GM18519 (cell line): Measurements from ENCODE around the gene SUGCT.
A peak's percentile ranks its signal among the peaks of the same experiment; 100 is the strongest.

Source experiments
- ATAC-seq: cut with Tn5 transposase; IDR thresholded peaks from one replicate; pipeline ENCODE4 v1.9.1; 2021; ENCODE audit warnings: mild to moderate bottlenecking, moderate library complexity; ENCODE audit not compliant: unreplicated experiment, low FRiP score

Gene SUGCT

DNA sequence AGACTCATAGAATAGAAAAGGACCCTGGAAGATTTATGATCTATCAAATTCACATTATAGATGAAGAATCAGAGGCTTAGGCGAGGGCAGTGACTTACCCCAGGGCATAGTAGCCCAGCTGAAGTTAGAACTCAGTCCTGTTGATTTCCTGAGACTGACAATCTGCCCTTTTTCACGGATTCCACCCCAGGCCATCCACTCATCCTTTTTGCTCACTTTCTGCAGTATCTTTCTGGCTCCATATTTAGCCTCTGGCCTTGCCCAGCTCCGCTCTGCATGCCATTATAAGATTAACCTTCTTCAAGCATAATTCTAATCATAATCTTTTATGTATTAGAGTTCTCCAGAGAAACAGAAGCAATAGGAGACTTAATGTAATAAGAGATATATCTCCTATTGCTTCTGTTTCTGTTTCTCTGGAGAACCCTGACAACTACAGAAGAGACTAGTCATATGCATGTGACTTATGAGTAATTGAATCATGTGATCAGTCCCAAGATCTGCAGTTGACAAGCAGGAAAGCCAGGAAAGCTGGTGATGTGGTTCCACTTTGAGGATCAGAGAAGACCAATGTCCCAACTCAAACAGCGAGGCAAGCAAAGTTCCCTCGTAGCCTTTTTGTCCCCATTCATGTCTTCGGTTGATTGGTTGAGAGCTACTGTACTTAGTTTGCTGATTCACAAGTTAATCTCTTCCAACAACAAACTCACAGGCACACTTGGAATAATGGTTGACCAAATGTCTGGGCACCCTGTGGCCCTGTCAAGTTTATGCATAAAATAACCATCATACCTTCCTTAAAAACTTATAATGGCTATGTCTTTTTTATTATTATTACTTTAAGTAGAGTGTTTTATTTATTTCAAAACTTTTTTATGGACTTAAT is 412.1 kb downstream of the SUGCT start:
- ATAC-seq, result no peak

DNA sequence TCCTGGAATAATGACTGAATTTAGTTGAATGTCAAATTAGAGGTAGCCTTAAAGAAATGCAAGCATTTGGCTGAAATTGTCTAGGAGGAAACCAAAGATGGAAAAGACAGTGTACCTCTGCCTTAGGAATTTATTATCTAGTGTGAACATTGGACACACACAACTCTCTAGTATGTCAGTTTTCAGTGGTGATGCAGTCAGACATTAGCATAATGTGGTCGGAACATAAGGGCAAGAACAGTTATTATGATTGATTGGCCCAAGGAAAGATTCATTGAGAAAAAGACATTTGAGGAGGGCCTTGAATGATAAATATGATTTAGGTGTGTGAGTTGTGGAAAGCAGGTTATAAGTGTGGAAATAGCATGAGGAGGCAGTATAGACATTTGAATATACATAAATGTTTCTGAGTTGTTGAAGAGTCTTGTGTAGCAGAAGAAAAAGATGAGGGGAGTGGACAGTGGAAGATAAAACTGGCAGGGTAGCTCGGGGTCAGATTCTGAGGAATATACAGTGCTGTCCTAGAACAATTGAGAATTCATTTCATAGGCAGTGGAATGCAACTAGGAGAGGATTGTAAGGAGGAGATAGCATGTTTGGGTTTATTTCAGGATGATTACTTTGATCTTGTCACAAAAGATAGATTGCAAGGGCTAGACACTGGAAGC is 414.7 kb downstream of the SUGCT start:
- ATAC-seq, result no peak

DNA sequence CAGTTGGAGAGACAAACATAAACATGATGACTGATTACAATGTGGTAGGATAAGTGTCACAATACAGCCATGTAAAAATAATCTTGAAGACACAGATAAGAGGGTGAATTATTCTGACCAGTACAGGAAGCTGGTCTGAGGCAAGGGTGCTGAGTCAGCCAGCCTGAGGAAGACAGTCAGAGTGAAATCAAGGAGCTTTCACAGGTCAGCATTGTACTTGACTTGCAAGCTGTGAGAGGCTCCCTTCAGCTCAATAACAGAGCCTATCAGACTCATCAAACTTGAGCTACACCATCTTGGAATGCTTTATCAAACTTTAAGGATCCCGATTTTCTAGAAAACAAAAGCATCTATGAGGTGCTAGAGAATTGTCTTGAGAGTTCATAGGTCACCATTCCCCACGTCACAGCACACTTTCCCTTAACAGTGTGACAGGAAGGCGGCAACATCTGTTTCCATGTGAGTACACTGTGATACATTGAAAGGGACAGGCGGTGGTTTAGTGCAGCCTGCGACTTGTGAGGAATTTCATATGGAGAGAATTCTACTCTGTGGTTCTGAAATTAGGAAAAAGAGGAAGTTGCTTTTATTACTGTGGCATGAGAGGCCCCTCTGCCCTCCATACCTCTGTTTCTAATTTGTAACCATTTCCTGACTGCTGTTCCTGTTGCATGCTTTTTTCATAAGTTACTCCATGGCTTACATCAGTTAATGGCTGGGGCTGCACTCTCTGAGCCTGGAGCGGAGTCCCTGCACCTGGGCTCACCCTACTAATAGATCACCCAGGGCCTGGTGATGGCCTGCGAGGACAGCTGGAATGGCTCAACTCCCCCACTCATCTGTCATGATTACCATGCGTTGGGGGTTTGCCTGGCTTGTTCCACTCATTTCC is 417.1 kb downstream of the SUGCT start:
- peak; percentile 69 for ATAC-seq

DNA sequence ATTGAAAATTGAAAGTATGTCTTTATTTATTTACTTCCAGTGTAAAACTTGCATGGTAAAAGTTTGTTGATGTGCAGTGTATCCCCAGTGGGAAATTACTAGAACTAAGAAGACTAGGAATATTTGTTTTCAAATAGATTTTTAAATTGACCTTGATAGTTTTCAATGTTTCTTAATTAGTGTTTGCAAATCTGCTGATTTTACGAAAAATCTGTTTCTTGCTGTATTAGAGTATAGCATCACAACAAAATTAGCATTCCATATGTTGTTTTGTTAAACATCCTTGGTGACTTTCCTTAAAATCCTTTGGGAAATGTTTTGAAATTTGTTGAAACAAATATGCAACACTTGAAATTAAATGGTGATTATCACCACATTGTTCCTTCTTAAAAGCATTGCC is 425.9 kb downstream of the SUGCT start:
- ATAC-seq, result no peak

- no peak for ATAC-seq
Measured at GRCh38 chr7:40566879-40567278, 432.1 kb downstream of the SUGCT start.

GRCh38 chr7:40569326-40569725 is 434.5 kb downstream of the SUGCT start:
- ATAC-seq, result no peak

- no peak for ATAC-seq
Measured at GRCh38 chr7:40570223-40570622, 435.4 kb downstream of the SUGCT start.

- no peak for ATAC-seq
Measured at GRCh38 chr7:40571796-40572195, 437.0 kb downstream of the SUGCT start.

DNA sequence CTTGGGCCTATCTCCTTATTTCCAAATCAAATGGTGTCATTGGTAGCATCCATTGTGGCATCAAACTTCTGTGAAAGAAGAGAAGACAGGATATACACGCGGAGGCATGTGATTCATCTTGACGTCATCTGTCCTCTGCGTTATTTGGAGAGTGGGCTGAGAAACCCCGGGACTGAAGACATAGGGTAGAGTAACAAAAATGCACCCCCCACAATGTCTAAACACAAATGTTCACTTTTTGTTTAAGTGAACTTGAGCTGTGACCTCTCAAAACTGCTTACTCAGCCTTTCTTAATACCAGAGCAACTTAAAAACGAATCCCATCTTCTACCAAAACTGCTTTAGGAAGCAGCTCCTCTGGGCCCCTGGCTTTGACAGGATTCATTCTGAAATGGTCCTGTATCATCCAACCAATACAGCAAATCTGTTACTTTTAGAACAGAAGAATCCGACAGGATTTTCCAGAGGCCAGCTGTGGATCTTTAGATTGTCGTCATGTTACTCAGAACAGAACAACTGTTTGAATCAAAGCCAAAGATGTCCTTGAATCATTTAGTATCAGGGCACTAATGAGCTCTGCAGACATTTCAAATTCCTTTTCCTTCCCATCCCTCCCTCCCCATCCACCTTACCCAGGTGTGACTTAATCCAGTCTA is 438.1 kb downstream of the SUGCT start:
- no peak for ATAC-seq

DNA sequence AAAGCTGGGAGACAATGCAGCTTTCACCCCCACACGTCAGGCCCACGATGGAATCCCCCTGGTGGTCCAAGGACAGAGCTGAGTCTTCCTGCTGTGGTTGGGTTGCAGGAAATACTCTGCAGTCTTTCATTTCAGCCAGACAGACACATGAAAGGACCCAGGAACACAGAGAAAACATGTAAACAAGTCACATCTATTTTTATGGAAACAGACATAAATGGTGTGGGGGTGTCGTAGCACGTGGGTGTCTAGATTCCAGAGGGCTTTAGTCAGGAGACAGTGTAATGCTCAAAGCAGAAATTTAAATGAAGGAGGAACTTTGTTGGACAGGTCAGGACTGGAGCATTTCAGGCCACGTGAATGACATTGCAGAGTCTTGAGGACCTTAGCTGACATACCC is 444.6 kb downstream of the SUGCT start:
- no peak for ATAC-seq

DNA sequence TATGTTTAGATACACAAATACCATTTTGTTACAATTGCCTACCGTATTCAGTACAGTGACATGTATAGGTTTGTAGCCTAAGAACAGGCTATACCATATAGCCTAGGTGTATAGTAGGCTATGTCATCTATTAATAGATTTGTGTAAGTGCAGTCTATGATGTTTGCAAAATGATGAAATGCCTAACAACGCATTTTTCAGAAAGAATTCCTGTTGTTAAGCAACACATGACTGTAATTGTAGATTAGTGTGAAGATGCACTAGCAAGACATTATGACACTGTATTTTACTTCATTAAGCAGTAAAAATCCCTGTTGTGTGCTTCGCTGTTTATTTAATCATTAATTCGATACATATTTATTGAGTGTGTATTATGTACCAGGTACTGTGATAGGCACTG is 446.0 kb downstream of the SUGCT start:
- ATAC-seq, result no peak

DNA sequence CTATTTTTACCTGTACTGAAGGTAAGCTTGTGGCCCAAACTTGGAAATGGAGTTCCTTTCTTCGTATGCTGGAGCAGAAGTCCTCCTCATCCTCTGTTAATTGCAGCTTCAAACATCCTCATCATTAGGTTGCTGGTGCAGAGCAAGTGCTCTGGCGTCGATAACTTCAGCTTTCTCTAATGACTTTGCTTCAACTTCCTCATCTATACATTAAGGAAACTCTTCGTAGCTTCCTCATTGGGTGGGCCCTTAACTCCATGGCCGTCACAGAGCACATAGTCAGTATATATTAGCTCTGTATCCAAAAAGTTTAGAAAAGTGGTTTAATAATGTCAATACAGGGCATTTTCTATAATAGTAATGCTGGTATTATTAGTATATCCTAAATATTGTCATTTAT is 447.7 kb downstream of the SUGCT start:
- ATAC-seq, result no peak

- ATAC-seq, result no peak
Measured at GRCh38 chr7:40583667-40584444, 449.1 kb downstream of the SUGCT start.

DNA sequence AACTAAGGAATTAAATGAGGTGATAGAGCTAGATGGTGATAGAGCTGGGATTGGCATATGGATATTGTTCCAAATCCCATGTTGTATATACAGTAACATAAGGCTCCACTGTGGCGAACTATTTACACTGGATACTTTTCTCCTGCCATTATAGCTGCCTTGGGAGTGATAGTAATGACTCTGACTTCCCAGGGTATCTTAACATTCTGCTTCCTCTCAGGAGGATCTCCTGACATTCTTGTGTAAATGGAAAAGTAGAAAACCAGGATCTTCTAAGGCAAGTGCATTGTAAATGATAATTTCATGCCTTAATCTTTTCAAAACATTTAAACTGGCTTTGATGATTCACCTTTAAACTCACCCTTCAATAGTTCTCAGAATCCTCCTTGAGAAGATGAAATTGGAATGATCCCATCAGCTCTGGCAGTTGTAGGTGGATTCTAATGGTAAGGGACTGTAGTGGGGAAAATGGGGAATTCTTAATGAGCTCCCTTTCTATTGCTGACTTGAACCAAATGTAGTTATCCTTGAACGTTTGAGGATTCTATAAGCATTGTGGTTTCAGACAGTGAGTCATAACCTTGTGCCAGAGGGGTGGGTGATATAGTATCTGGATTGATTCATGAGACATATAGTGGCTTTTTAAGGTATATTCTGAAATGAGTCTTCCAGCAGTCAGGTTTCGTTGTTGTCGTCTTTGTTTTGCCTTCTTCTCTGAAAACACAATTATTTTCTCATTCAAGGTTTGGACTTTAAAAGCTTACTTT is 450.0 kb downstream of the SUGCT start:
- ATAC-seq, result no peak

DNA sequence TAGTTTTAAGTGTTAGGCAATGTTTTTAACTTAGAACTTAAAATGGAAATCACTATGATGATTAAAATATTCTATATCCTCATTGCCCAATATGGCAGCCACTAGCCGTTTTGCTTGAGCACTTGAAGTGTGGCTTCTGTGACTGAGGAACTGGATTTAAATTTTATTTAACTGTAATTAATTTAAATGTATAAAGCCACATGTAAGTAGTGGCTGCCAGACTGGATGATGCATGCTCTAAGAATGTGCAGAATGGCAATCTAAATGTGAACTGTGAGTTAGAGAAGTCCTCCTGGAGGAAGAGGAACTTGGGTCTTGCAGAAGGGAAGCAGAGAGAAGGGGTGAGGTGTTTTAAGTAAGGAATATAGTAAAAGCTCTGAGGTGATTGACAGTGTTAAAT is 451.4 kb downstream of the SUGCT start:
- ATAC-seq, result no peak

GRCh38 chr7:40587419-40587818 is 452.6 kb downstream of the SUGCT start:
- no peak for ATAC-seq

- no peak for ATAC-seq
Measured at GRCh38 chr7:40595129-40595528, 460.3 kb downstream of the SUGCT start.

GRCh38 chr7:40595832-40596231 is 461.0 kb downstream of the SUGCT start:
- no peak for ATAC-seq

GRCh38 chr7:40597517-40597916 is 462.7 kb downstream of the SUGCT start:
- ATAC-seq, result no peak
